Stimulated activated naive CD4-positive, alpha-beta T cell (primary cell): ENCODE measurements around the gene SEMA5A.
A peak's percentile ranks its signal among the peaks of the same experiment; 100 is the strongest.

Source experiments
- DNase-seq, 6 experiments: peaks; one replicate each; lab custom pipeline; 2025; lab: John Stamatoyannopoulos, UW

The SEMA5A gene

DNA sequence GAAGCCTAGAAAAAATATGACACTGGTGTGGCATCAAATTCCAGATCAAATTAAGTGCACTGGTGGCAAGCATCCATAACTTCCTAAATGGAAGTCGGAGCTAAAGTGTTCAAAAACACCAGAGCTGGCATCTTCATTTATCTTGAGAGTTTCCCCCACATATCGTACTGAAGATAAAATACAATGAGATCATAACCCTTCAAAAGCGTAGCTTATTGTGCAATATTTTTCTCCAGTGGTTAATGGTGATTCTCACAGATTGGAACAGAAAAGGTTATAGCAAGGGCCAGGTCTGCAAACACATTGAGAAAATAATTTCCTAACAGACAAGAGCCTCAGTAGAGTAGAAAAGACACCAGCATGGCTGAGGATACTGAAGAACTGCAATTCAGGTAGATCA, 147.6 kb downstream of the SEMA5A start:
- DNase-seq = no peak

DNA sequence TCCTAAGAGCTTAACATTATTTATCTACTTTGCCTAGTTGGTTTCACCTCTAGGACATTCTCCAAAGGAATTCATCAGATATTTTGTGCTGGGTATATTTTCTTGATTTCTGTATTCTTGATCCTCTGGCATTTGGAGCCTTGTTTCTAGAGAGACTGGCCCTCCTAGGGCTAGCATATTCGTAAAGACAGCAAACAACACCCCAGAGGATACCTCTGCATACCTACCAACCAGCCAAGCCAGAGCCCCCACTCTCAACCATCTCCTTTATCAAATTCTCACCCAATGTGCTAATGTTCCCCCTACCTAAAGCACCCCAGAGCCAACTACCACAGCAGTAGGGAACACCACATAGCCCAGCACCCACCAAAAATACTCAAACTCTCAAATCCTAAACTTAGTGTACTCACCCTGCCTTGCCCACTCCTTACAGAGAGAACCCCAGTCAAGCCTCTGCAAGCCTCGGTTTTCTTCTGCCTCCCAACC, 149.5 kb downstream of the SEMA5A start:
- no peak for DNase-seq

DNA sequence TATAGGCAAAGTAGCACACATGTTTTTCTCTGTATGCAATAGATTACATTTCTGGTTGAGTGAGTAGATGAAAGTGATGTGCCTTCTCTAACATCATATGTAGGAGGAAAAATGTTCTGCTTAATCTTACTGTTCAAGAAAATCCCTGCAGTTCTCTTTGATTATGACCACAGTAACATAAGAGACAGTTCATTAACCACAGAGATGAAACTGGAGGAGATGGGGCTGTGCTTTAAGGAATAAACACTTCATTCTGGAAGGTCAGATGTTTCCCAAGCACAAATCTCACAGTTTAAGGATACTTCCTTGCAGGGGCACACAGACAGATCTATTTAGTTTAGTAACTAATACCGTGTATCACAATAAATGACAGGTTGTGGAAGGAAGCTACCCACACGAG, 150.2 kb downstream of the SEMA5A start:
- DNase-seq = no peak

DNA sequence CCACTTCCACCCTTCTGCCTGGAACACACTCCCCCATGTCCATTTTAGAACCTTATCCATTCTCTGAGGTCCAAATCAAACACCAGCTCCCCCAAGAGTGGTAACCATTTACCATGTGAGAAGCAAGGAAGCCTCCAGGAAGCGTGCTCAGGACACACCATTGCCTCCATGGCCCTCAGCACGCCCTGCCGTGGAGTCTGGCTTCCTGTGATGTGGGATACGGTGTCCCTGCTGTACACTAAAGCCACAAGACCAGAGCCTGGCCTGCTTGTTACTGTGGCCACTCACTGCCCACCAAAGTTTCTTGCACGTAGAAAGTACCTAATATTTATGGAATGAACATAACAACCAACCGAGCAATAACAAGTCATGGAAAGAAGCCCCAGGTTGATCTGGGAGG, 151.7 kb downstream of the SEMA5A start:
- DNase-seq = no peak

DNA sequence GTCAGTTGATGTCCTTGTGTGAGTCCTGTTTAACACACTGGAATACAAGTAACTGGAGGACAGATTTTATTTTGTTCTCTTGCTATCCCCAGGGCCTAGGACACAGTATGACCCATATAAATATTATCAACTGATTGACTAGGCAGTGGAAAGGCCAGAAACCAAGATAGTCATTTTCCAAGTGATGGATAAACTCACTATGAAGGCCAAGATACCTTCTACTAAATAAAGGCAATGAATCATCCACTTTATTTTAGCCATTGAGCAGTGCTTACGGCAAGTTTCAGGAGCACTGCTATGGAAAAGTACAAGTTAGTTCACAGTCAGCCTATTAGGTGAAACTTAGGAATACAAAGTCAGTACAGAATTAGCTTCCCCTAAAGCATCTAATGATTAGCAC, 153.2 kb downstream of the SEMA5A start:
- no peak for DNase-seq

DNA sequence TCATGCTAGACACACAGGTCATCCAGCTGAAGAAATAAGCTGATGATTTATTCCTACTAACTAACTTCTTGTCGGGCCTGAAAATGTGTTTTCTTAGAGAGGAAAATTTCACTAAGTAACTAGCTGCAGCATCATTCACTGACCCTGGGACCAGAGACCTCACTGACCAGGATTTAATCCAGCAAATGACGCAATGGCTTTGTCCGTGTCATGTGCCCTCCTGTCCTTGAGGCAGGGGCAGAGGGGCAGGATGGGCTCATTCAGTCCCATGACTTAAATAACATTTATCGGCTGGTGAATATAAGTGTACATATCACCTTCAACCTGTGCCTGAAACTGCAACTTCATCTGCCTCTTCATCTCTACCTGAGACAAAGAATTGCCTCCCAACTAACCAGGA, 154.8 kb downstream of the SEMA5A start:
- no peak for DNase-seq

DNA sequence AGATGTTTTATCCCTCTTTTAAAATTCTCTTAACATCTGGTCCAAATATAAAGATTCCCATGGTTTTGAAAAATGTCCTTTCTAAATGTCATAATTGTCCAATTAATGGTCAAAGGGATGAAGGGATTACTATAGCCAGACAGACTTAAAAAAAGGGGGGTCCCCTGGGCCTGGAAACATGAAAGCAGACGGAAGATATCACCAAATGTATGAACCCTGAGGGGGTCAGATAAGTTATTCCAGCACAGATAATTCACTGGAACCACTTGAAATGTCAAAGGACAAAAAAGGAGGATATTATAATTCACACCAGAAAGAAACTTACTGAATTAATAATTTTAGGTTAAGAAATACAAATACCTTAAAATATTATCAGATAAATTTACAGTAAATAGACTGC, 155.8 kb downstream of the SEMA5A start:
- DNase-seq = no peak

DNA sequence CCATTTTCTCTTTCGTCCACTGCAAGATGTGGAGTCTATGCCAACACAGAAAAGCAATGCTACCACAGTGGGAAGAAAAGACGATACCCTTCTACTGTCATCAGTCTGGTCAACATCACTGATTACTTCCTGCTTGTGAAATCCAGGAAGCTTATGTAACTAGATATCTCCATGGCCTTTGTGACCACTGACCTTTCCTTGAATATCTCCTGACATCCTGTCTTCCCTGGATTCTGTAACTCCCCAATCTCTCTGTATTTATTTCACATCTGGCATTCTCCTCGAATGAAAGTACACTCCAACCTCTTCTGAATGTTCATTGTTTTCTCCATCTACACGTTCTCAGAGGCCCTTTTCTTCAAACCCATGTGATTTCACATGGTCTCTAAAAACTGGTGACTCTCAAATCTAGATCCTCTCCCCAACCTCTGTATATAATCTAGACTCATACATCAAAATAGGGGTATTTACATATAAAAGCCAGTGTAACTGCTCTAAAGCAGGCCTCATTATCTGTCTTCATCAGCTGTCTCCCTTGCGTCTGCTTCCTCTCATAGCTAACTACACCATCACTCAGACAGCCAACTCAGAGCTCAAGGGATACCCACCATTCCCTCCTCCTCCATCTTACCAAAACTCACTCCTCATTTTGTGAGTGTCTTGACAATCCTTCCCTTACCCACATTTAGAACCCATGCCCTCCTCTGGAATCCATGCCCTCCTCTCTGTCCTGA, 156.8 kb downstream of the SEMA5A start:
- no peak for DNase-seq

DNA sequence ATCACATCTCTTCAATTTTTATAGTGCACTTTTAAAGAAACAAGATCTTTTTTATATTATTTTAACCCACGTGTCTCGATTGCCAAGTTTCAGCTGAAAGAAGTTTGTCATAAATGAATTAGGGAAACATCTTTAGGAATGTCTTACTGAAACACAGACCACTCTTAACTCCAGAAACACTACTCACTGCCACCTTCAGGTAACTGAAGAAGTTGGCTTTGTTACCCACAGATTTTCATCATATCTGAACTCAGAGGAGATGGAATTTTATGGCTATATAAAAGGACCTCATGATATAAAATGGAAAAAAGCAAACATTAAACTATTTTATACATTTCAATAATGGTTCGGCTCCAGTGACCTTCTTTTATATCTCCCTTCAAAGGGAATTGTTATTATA, 158.0 kb downstream of the SEMA5A start:
- no peak for DNase-seq

DNA sequence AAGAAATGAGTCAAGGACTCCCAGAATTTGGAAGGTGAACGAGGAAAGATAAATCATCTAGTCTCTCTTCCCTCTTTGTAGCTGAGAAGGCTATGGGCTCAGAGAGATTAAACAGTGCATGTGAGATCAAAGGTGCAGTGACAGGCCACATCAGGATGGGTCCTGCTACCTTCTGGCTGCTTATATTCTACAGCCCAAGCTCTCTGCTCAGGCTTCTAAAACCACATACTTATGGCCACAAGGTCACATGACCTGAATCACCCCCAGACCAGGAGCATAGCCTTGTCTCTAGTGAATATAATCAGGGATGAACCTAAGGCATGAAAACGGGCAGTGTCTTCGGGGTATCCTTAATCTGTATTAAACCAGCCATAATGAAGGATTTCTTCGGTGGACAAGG, 158.9 kb downstream of the SEMA5A start:
- no peak for DNase-seq

DNA sequence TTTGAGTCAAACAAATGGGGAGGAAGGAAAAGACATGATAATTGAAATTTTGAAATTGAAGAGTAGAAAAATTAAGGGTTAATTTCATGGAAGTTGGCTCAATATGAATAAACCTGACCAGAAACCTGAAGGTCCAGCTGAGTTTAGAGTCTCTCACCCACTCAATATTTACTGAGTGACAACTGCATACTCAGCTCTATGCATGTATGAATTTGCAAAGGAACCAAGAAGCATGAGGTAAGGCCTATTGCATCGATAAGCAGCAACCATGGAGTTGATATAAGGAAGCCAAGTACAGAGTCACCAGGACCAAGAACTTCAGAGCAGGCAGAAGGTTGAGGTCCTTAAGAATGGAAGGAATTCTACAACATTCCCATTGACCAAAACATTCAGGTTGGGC, 163.4 kb downstream of the SEMA5A start:
- DNase-seq = no peak

DNA sequence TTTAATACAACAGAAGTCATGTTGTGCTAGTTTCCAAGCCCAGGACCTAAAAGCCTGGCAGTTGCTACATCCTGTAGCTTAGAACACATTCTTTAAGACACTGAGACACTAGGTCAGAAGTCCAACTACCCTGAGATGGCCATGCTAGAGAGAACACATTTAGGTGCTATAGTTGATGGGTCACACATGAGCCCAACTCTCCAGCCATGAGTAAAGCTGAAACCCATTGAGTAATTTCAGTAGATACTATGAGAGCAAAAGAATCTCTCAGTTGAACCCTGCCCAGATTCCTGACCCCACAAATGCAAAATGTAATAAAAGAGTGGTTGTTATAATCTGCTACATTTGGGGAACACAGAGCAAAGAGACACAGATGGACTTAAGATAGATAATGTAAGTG, 164.4 kb downstream of the SEMA5A start:
- no peak for DNase-seq

DNA sequence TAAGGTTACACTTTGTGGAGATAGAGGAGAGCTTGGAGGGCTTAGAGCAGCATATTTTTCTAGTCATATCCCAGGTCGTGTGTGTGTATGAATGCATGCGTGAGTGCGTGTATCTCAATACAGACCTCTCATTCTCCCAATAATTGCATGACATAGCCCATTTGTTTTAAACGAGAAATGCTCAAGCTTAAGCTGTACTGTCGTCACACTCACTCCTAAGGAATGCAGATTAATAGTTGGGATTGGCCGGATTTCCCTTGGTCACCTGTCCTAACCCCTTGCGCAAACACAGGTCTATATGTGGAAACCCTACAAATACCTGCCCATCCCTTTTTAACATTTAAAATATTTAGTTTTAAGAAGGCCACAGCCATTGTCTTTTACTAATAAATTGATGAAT, 165.8 kb downstream of the SEMA5A start:
- DNase-seq = no peak

DNA sequence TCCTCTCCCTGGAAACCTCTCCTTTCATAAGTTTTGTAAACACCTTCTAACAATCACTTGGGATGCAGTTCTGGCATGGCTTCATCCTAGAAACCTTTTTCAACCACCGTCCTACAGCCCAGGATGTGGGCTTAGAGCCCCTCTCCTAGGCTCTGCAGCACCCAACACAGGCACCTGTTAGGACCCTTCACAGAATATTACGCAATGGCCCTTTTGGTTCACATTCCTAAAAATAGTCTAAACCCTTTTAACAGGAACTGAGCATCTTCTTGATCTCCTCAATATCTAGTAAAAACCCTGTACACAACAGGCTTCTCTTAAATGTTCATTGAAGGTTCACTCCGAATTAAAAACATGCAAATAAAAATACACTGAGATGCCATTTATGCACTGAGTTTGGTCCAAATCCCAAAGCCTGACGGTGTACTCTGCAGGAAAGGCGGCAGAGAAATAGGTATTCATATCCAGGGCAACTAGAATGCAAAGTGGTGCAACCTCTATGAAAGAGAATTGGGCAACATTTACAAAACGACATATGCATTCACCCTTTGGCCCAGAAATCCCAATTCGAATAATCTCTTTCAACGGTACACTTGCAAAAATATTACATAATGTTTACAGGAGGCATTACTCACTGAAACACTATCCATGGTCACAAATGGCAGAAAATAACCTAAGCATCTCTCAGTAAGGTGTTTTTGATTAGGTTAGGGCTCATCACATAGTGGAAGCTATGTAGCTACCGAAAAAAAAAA, 169.3 kb downstream of the SEMA5A start:
- no peak for DNase-seq

DNA sequence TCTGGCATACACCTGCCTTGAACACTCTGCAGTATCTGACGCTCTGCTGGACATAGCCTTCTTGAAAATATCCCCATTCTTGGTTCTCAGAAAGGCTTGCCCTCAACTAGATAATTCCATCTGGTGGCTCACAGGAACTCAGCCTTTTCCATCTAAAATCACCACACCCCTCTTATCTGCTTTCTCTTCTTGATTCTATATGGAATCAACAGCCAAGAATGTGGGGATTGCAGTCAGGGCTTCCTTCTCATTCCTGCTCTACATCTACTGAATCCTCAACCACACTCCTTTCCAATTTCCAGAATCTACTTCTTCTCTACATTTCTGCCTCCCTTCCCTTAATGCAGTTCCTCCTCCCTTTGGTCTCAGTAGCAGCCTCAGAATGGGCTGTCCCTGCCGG, 170.1 kb downstream of the SEMA5A start:
- no peak for DNase-seq

DNA sequence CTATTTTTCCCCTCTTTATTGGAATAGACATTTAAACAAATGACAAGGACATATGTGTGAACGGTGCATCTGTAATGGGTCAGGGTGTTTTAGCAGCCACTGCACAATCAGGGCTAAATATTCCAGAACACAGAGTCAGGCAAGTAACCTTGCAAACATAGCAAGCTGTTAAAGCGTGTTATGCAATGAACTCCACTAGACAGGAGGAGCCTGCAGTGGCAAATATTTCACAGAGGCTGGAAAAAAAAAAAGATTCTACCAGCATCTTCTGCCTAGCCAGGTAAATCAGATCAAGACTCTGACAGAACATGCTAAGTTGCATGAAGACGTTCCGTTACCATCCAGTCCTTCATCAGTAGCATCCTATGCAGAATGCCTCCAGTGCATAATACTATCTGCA, 171.8 kb downstream of the SEMA5A start:
- DNase-seq = no peak

DNA sequence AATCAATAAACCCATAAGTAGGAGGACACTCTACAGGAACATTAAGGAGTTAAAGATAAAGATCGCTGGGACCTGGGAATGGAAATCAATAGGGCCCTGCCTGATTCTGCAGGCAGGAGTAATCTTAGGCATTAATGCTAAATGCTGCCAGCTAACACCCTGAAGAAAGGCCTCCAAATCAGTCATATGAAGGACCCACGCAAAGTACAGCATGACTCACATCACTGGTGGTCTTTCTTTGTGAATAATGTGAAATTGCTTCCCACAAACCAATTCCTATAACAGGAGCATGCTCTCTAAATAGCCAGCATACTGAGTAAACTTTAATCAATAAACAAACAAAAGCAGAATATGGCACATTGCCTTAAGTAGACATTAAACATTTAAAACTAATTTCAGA, 172.3 kb downstream of the SEMA5A start:
- no peak for DNase-seq

DNA sequence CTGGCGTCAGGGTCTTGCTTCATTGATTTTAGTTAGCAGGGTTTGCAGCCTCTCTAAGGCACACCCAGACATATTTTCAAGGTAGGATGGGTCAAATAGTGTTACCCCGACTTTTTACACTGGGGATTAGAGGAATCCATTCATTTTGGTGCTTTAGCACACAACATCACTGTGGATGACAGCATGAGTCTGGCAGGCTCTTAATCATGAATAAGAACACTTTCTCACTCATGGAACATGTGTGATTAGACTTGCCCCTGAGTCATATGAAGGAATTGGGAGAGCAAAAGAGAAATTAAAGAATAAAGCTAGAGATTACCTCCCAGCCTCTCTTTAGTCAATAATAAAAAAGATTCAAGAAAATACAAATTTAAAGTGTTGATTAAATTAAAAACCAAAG, 175.6 kb downstream of the SEMA5A start:
- DNase-seq = no peak

DNA sequence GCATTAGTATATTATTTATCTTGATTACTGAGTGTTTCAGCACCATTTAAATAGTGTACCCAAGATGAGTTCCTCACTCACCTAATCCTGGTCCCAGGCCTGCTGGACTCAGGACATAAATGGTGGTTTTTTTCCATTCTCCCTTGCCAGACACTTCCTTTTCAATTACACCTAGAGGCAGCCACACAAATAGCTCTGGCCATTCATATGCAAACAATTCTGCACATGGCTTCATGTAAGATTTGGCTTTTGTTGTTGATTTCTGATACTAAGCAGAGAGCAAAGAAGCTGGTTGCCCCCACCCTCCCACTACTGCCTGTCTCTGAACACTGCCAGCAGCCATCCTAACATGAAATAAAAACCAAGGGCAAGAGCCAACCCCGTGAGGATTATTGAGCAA, 180.4 kb downstream of the SEMA5A start:
- no peak for DNase-seq

DNA sequence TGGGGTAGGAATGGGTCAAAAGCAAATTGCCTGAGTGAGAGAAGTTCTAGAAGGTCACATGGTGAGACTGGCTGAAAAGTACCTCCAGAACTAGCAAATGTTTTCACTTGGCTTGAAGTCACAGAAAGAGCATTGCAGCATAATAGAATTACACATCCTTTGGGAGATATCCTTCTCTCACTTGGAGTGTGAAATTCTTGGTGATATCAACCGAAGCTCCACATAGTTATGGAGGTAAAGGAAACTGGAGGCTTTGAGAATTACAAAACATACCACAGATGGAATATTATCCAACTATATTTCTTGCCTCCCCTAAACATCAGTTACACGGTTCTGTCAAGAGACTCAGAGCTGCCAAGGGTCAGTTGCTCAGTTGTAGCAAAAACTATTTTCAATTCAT, 182.4 kb downstream of the SEMA5A start:
- DNase-seq = no peak

DNA sequence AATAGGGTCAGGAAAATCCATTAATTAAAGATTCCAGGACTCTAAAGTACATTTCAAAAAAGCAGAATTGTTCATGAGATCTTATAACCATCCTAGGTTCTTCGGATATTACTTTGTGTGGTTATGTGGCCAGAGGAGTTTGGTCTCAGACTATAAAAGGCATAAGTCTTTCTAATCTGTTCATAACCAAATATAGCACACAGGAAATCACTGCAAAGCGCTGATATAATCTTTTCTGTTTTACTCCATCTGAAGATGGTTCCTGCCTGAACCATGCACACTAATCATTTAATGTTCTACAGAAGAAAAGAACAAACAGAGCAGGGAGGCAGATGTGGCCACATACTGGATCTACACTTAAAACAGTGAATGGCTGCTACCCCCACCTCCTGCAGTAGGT, 182.8 kb downstream of the SEMA5A start:
- DNase-seq = no peak

DNA sequence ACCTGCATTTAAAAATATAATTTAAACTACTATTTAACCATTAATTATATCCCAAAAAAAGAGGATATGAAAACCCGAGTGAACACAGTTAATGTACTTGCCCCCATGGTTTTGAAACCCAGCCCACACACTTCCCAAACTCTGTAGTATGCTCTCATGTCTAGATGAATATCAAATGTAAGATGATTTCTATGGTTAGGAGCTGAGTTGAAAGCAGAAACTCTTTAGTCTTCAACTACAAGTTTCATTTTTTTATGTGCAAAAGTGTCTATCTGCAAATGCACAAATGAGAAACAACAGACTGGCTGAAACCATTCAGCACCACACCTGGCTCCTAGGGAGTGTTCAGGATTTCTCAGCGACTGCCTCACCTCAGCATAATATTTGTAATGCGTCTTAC, 183.3 kb downstream of the SEMA5A start:
- no peak for DNase-seq

DNA sequence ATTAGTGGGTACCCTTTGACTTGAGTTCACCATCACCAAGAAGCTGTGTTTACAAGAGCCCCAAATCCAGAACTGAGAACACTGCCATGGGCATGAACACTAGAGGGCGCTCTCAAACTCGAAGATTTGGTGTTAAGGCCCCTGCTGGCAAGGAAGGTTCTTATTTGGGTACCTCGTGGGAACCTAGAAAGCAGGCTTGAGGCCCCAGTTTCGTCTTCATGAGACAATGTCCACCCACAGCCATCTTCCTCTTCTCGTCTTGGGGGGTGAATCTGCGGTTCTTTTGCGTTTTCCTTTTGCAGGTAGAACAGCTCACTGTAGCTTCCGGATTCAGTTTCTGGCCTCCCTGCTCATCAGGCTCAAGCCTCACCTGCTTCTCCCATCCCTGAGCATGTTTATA, 184.0 kb downstream of the SEMA5A start:
- peak in 4 of 6 experiments; percentile 4 to 36 (median 15) for DNase-seq
